Stimulated activated naive CD8-positive, alpha-beta T cell treated with anti-CD3 and anti-CD28 coated beads, Interleukin-15, Interleukin-2, amounts not matched to agents 100 ng/mL and 50 ng/mL, for 24 hours (primary cell): ENCODE measurements around the gene TREH.
A peak's percentile ranks its signal among the peaks of the same experiment; 100 is the strongest.
"Not testable (repeated sequence)": the region's sequence is repeated elsewhere in the genome, so short reads cannot be mapped to it uniquely, and the experiment has no call there.

Experiments
- H3K27ac Mint-ChIP-seq: one replicate; pipeline ENCODE4 v1.8.0; 2021; ENCODE audit warnings: mild to moderate bottlenecking, mixed read lengths
- H3K27me3 Mint-ChIP-seq: one replicate; pipeline ENCODE4 v1.8.0; 2021; ENCODE audit warnings: mixed read lengths
- H3K36me3 Mint-ChIP-seq: one replicate; pipeline ENCODE4 v1.8.0; 2021; ENCODE audit warnings: low read depth, mixed read lengths
- H3K4me1 Mint-ChIP-seq: one replicate; pipeline ENCODE4 v1.8.0; 2021; ENCODE audit warnings: low read depth, mixed read lengths
- H3K4me3 Mint-ChIP-seq: one replicate; pipeline ENCODE4 v1.8.0; 2021; ENCODE audit warnings: mild to moderate bottlenecking, mixed read lengths
- H3K9me3 Mint-ChIP-seq: one replicate; pipeline ENCODE4 v1.8.0; 2021; ENCODE audit warnings: mixed read lengths

Gene TREH

GRCh38 chr11:118688339-118688738 is 8.9 kb upstream of the TREH start:
- H3K27me3 Mint-ChIP-seq, H3K36me3 Mint-ChIP-seq, H3K27ac Mint-ChIP-seq, H3K9me3 Mint-ChIP-seq: not testable (repeated sequence)
- H3K4me3 Mint-ChIP-seq: peak overlapping the region; percentile 4
- H3K4me1 Mint-ChIP-seq: peaks cover 39% of the 10 kb centered on the region

DNA sequence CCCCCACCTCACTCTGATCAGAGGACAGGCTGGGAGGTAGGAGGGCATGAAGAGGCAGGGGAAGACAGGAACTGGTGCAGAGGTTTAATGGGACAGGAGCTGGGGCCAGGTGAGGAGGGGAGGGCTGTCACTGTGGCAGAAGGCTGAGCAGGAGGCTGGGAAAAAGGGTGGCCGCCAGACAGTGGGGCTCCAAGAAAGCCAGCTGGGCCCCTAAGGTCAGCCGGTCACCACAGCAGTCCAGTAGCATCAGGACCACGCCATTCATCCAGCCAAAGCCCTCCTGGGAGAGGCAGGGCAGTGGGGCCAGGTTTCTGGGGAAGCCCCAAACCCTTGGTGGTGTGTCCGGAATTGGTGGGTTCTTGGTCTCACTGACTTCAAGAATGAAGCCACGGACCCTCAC is 8.5 kb upstream of the TREH start:
- Mint-ChIP-seq H3K4me3 (no peak overlapping the region), H3K27ac (no peak overlapping the region), H3K36me3 (no peaks in the 10 kb centered on the region), H3K27me3 (peaks cover 4% of the 10 kb centered on the region), H3K4me1 (peaks cover 35% of the 10 kb centered on the region), H3K9me3 (no peaks in the 10 kb centered on the region)

DNA sequence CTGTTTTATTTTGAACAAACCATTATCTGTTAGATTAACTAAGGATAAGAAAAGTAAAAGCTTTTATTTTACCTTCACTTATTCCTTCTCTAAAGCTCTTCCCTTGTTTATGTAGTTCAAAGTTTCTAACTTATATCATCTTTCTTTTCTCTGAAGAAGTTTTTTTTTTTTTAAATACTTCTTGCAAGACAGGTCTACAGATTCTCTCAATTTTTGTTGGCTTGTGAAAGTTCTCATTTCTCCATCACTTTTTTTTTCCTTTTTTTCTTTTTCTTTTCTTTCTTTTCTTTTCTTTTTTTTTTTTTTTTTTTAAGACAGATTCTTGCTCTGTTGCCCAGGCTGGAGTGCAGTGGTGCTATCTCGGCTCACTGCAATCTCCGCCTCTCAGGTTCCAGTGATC is 4.7 kb upstream of the TREH start:
- H3K9me3 Mint-ChIP-seq: no peaks in the 10 kb centered on the region
- no peaks in the 10 kb centered on the region for H3K36me3 Mint-ChIP-seq
- peaks cover 6% of the 10 kb centered on the region for H3K4me1 Mint-ChIP-seq
- no peak overlapping the region for H3K27ac Mint-ChIP-seq
- H3K4me3 Mint-ChIP-seq: no peak overlapping the region
- peaks cover 4% of the 10 kb centered on the region for H3K27me3 Mint-ChIP-seq

GRCh38 chr11:118682939-118683338 is 3.5 kb upstream of the TREH start:
- not testable (repeated sequence) for H3K4me3 Mint-ChIP-seq, H3K36me3 Mint-ChIP-seq, H3K27ac Mint-ChIP-seq, H3K9me3 Mint-ChIP-seq, H3K27me3 Mint-ChIP-seq, H3K4me1 Mint-ChIP-seq

DNA sequence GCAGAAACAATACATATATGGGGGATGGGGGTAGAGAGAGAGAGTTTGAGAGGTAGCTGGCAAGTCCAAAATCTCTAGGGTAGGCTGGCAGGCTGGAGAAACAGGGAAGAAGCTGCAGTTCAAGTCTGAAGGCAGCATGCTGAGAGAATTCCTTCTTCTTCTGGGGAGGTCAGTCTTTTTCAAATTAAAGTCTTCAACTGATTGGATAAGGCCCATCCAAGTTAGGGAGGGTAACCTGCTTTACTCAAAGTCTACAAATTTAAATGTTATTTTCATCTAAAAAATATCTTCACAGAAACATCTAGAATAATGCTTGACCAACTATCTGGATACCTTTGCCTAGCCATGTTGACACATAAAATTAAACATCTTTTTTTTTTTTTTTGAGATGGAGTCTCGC is 2.9 kb upstream of the TREH start:
- Mint-ChIP-seq H3K36me3 (no peaks in the 10 kb centered on the region), H3K27me3 (peaks cover 4% of the 10 kb centered on the region), H3K9me3 (no peaks in the 10 kb centered on the region), H3K4me3 (no peak overlapping the region), H3K27ac (no peak overlapping the region), H3K4me1 (no peaks in the 10 kb centered on the region)

DNA sequence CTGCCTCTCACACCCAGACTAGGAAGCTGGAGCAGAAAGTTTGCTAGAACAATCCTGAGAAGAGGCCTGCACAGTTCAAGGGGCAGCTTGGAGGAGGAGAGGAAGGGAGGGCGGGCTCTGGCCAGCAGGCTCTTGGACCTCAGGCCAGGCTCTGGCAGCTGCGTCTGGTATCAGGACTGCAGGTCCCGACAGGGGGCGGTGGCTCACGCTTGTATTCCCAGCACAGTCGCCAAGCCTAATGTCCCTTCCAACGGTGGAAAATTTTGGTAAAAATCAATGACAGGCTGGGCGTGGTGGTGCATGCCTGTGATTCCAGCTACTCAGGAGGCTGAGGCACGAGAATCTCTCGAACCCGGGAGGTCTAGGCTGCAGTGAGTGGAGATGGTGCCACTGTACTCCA is 542 bp downstream of the TREH start:
- not testable (repeated sequence) for H3K36me3 Mint-ChIP-seq, H3K27me3 Mint-ChIP-seq, H3K4me1 Mint-ChIP-seq, H3K4me3 Mint-ChIP-seq, H3K27ac Mint-ChIP-seq, H3K9me3 Mint-ChIP-seq

- H3K27me3 Mint-ChIP-seq: no peaks in the 10 kb centered on the region
- H3K36me3 Mint-ChIP-seq: no peaks in the 10 kb centered on the region
- H3K9me3 Mint-ChIP-seq: no peaks in the 10 kb centered on the region
- no peak overlapping the region for H3K27ac Mint-ChIP-seq
- no peak overlapping the region for H3K4me3 Mint-ChIP-seq
- no peaks in the 10 kb centered on the region for H3K4me1 Mint-ChIP-seq
These were observed 1.5 kb downstream of the TREH start for GRCh38 chr11:118677977-118678376.

DNA sequence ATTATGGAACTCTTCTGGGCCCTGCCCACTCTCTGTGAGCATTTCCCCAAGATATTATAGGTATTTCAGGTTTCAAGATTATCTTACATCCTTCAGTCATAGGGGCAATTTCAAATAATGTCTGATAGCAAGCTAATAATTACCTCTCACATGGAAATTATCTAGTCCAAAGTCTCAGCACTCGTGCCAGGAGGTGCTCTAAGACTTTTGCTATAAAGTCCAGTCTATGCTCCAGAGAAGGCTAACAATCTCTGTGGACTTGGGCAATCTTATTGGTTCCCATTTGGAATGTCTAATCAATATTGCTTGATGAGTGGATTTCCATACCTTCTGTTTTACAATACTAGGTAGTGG is 5.4 kb downstream of the TREH start:
- Mint-ChIP-seq H3K9me3 (peaks cover 5% of the 10 kb centered on the region), H3K27me3 (peaks cover 13% of the 10 kb centered on the region), H3K36me3 (no peaks in the 10 kb centered on the region), H3K4me1 (no peaks in the 10 kb centered on the region), H3K4me3 (no peak overlapping the region), H3K27ac (no peak overlapping the region)

GRCh38 chr11:118673361-118674081 is 5.9 kb downstream of the TREH start:
- no peak overlapping the region for H3K4me3 Mint-ChIP-seq
- H3K27me3 Mint-ChIP-seq: peaks cover 13% of the 10 kb centered on the region
- peaks cover 5% of the 10 kb centered on the region for H3K9me3 Mint-ChIP-seq
- H3K27ac Mint-ChIP-seq: no peak overlapping the region
- no peaks in the 10 kb centered on the region for H3K4me1 Mint-ChIP-seq
- H3K36me3 Mint-ChIP-seq: no peaks in the 10 kb centered on the region

DNA sequence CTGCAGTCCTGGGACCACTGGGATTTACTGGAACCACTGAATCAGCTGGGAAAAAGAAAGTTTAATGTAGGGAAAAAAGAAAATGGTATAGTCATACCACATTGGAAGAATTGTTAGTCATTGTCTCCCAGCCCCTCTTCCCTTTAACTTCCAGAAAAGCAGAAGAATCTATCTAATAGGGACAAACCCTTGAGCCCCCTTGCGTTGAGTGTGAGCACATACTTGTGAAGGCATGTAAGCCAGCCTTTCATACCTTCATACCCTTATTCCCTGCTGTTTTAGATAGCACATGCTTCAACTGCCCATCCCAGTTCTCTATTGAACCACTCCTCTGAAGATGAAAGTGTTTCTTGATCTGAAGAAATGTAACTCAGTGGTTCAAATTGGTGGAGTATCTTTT is 6.6 kb downstream of the TREH start:
- H3K27ac Mint-ChIP-seq: no peak overlapping the region
- H3K9me3 Mint-ChIP-seq: peaks cover 5% of the 10 kb centered on the region
- H3K36me3 Mint-ChIP-seq: no peaks in the 10 kb centered on the region
- H3K27me3 Mint-ChIP-seq: peaks cover 13% of the 10 kb centered on the region
- no peaks in the 10 kb centered on the region for H3K4me1 Mint-ChIP-seq
- H3K4me3 Mint-ChIP-seq: no peak overlapping the region

DNA sequence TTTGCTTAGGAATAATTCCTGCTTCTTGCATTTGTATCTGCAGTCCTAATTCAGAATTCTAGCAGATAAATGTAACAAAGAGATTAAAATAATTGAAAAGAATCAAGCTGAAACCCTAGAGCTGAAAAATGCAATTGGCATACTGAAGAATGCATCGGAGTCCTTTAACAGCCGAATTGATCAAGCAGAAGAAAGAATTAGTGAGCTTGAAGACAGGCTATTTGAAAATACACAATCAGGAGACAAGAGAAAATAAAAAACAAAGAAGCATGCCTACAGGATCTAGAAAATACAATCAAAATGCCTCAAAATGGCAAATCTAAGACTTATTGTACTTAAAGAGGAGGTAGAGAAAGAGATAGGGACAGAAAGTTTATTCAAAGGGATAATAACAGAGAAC is 8.2 kb downstream of the TREH start:
- Mint-ChIP-seq H3K9me3 (peaks cover 5% of the 10 kb centered on the region), H3K27me3 (peaks cover 13% of the 10 kb centered on the region), H3K4me3 (no peak overlapping the region), H3K4me1 (no peaks in the 10 kb centered on the region), H3K27ac (no peak overlapping the region), H3K36me3 (no peaks in the 10 kb centered on the region)

GRCh38 chr11:118670063-118670462 is 9.4 kb downstream of the TREH start:
- Mint-ChIP-seq H3K36me3 (no peaks in the 10 kb centered on the region), H3K4me3 (no peak overlapping the region), H3K4me1 (no peaks in the 10 kb centered on the region), H3K27me3 (peaks cover 13% of the 10 kb centered on the region), H3K27ac (no peak overlapping the region), H3K9me3 (peaks cover 5% of the 10 kb centered on the region)

DNA sequence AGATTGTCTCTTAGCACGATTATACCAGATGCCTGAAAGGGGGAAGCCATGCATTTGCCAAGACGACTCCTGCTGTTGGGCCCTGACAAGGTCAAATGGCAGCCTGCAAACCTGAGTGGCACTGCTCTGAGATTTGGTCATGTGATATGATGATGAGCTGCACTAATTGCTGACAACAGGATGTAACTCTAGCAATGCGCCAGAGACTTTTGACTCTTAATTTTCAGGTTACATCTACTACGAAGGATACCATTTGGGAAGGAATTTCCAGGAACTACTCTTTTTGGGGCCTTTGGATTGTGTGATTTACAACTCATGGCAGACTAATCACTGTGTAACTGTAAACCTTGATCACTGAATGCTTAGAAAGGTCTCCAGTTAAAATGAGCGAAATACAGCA is 13.1 kb downstream of the TREH start:
- H3K36me3 Mint-ChIP-seq: no peaks in the 10 kb centered on the region
- H3K27ac Mint-ChIP-seq: no peak overlapping the region
- H3K27me3 Mint-ChIP-seq: peaks cover 10% of the 10 kb centered on the region
- peaks cover 2% of the 10 kb centered on the region for H3K9me3 Mint-ChIP-seq
- no peak overlapping the region for H3K4me3 Mint-ChIP-seq
- no peaks in the 10 kb centered on the region for H3K4me1 Mint-ChIP-seq

- Mint-ChIP-seq H3K9me3 (no peaks in the 10 kb centered on the region), H3K4me3 (no peak overlapping the region), H3K27ac (no peak overlapping the region), H3K27me3 (no peaks in the 10 kb centered on the region), H3K4me1 (no peaks in the 10 kb centered on the region), H3K36me3 (no peaks in the 10 kb centered on the region)
These were observed 15.5 kb downstream of the TREH start for GRCh38 chr11:118663902-118664301.

DNA sequence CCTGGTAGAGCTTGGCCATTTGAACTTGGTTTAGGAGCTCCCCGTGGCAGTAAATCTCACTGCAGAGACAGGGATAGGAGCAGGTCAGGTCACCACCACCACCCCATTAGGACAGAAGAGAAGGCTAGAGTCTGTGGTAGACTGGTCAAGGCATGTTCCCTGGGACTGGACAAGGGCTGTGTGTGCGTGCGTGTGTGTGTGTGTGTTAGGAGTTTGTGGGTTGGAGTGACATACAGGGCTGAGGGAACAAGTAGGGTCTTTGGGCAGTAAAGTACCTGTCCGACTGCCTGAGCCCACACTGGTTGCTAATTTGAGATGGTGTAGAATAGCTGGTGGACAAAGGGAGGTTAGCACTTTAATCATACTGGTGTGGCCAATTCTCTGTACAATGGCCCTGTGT is 16.1 kb downstream of the TREH start:
- H3K4me3 Mint-ChIP-seq: no peak overlapping the region

GRCh38 chr11:118662401-118663271 is 16.8 kb downstream of the TREH start:
- no peaks in the 10 kb centered on the region for H3K9me3 Mint-ChIP-seq
- H3K36me3 Mint-ChIP-seq: no peaks in the 10 kb centered on the region
- H3K27me3 Mint-ChIP-seq: no peaks in the 10 kb centered on the region
- no peak overlapping the region for H3K27ac Mint-ChIP-seq
- H3K4me1 Mint-ChIP-seq: no peaks in the 10 kb centered on the region
- H3K4me3 Mint-ChIP-seq: no peak overlapping the region

More for the DNA sequence above, 16.1 kb downstream of the TREH start:
- Mint-ChIP-seq H3K4me1 (no peaks in the 10 kb centered on the region), H3K27ac (no peak overlapping the region), H3K36me3 (no peaks in the 10 kb centered on the region), H3K9me3 (no peaks in the 10 kb centered on the region), H3K27me3 (no peaks in the 10 kb centered on the region)
